HCT116 (cell line): ENCODE results near the gene FCMR. TPM values are rescaled to one million over a fixed set of nuclear protein-coding genes. Genes with fewer than 3 reads are reported as not detected.

Experiments used
- ATAC-seq: fragments of 200-7000 bp; cut with Tn5 transposase; 2 replicates; pipeline ENCODE4 v1.9.1; 2020; ENCODE audit warnings: mild to moderate bottlenecking, moderate library complexity
- BruUV-seq: library from RNA; stranded (reverse); fragments of 400-500 nt; replicated peaks from 2 replicates; lab custom pipeline; 2021; lab: Mats Ljungman, UMichigan
- CTCF ChIA-PET: fragments of 300-600 bp; sonication (Branson Sonifier 250); formaldehyde crosslinking; loops from one replicate; lab custom pipeline; 2021; ENCODE audit warnings: antibody characterized with exemption; lab: Charles Lee
- POLR2A ChIA-PET: fragments of 300-600, 350-600 bp; sonication (Branson Sonifier 250); formaldehyde crosslinking; loops from one replicate; lab custom pipeline; 2021; ENCODE audit warnings: antibody characterized with exemption; lab: Charles Lee
- RAD21 ChIA-PET, 2 experiments: fragments of 300-600 bp; sonication (Branson Sonifier 250); formaldehyde crosslinking; loops; one replicate each; lab custom pipeline; 2023; ENCODE audit warnings: low total read pairs in 2 of 2; ENCODE audit not compliant: uncharacterized antibody in 2 of 2, unreplicated experiment in 2 of 2, low non-redundant PET in 1 of 2; lab: Charles Lee
- DNase-seq: peaks from one replicate; pipeline ENCODE4 v3.0.0-alpha.2; 2010; ENCODE audit warnings: low read depth, low spot score
- H2AFZ ChIP-seq: fragments of 200-600 bp; shearing (Covaris generic), sonication (generic); 2 replicates; pipeline ENCODE4 v1.6.1; 2017; ENCODE audit warnings: low read depth, mixed run types, mixed read lengths, antibody characterized with exemption, low read length; ENCODE audit not compliant: poor library complexity, severe bottlenecking
- H3K27ac ChIP-seq: 2 replicates; pipeline ENCODE4 v1.5.1; 2012; ENCODE audit warnings: low read depth, low read length
- H3K27me3 ChIP-seq: fragments of 200-600 bp; sonication (generic); 2 replicates; pipeline ENCODE4 v1.6.1; 2016; ENCODE audit warnings: mixed run types, low read length, mixed read lengths; ENCODE audit not compliant: insufficient read depth
- H3K36me3 ChIP-seq, 2 experiments: fragments of 200-500 bp in 1 of 2; fragments of 200-600 bp in 1 of 2; sonication (Bioruptor generic) in 1 of 2; sonication (generic) in 1 of 2; 2 replicates each; pipeline versions ENCODE4 v1.5.1 to v1.6.1; 2014 to 2016; ENCODE audit warnings: low read length in 2 of 2, inconsistent platforms in 1 of 2, mixed read lengths in 1 of 2, mixed run types in 1 of 2; ENCODE audit not compliant: insufficient read depth in 2 of 2, control insufficient read depth in 1 of 2
- H3K4me1 ChIP-seq, 2 experiments: fragments of 200-600 bp in 1 of 2; sonication (generic) in 1 of 2; 2 replicates each; pipeline versions ENCODE4 v1.5.1 to v1.6.1; 2012 to 2017; ENCODE audit warnings: low read length in 2 of 2, inconsistent platforms in 1 of 2, mild to moderate bottlenecking in 1 of 2, mixed read lengths in 1 of 2, mixed run types in 1 of 2, moderate library complexity in 1 of 2; ENCODE audit not compliant: insufficient read depth in 2 of 2, control insufficient read depth in 1 of 2
- H3K4me2 ChIP-seq: fragments of 200-600 bp; sonication (generic); 2 replicates; pipeline ENCODE4 v1.6.1; 2017; ENCODE audit warnings: mixed run types, low read length, mixed read lengths
- H3K4me3 ChIP-seq, 2 experiments: fragments of 200-600 bp in 1 of 2; sonication (generic) in 1 of 2; replicated peaks in 1 of 2; 2 replicates each; pipeline ENCODE4 v1.5.1; 2011 to 2016; ENCODE audit warnings: low read length in 2 of 2, control low read depth in 1 of 2, low read depth in 1 of 2, mild to moderate bottlenecking in 1 of 2, mixed read lengths in 1 of 2, mixed run types in 1 of 2
- H3K79me2 ChIP-seq: fragments of 200-600 bp; sonication (generic); 2 replicates; pipeline ENCODE4 v1.6.1; 2017; ENCODE audit warnings: mild to moderate bottlenecking, mixed run types, low read length, moderate library complexity, mixed read lengths; ENCODE audit not compliant: insufficient read depth
- H3K9ac ChIP-seq: fragments of 200-600 bp; sonication (generic); 2 replicates; pipeline ENCODE4 v1.6.1; 2016; ENCODE audit warnings: low read length, mixed read lengths
- H3K9me2 ChIP-seq: fragments of 200-600 bp; sonication (generic), shearing (Covaris generic); 2 replicates; pipeline ENCODE4 v1.6.1; 2017; ENCODE audit warnings: mixed run types, mild to moderate bottlenecking, moderate library complexity; ENCODE audit not compliant: insufficient read depth
- H3K9me3 ChIP-seq, 2 experiments: fragments of 200-500 bp in 1 of 2; fragments of 200-600 bp in 1 of 2; sonication (Bioruptor generic) in 1 of 2; sonication (generic) in 1 of 2; 2 replicates each; pipeline ENCODE4 v1.6.1; 2014 to 2017; ENCODE audit warnings: low read length in 2 of 2, mixed read lengths in 2 of 2, inconsistent platforms in 1 of 2, low read depth in 1 of 2, mild to moderate bottlenecking in 1 of 2, mixed run types in 1 of 2, moderate library complexity in 1 of 2; ENCODE audit not compliant: control insufficient read depth in 1 of 2, insufficient read depth in 1 of 2
- H4K20me1 ChIP-seq: fragments of 200-600 bp; sonication (generic), shearing (Covaris generic); 2 replicates; pipeline ENCODE4 v1.6.1; 2017; ENCODE audit warnings: mixed run types, mild to moderate bottlenecking, moderate library complexity; ENCODE audit not compliant: insufficient read depth
- CBX3 ChIP-seq: IDR thresholded peaks from 2 replicates; pipeline ENCODE4 v1.6.1; 2012; ENCODE audit warnings: low read depth
- ELF1 ChIP-seq: IDR thresholded peaks from 2 replicates; pipeline ENCODE4 v1.6.1; 2012; ENCODE audit warnings: low read depth, borderline replicate concordance
- EZH2 ChIP-seq: fragments of 200-600 bp; sonication (generic); IDR thresholded peaks from 2 replicates; pipeline ENCODE4 v1.6.1; 2017; ENCODE audit warnings: antibody characterized with exemption, mixed run types
- FOSL1 ChIP-seq: IDR thresholded peaks from 2 replicates; pipeline ENCODE4 v1.6.1; 2012; ENCODE audit warnings: low read depth
- JUND ChIP-seq: IDR thresholded peaks from 2 replicates; pipeline ENCODE4 v1.6.1; 2012
- MAX ChIP-seq: IDR thresholded peaks from 2 replicates; pipeline ENCODE4 v1.6.1; 2012
- POLR2A ChIP-seq: IDR thresholded peaks from 2 replicates; pipeline ENCODE4 v1.7.0; 2011; ENCODE audit warnings: borderline replicate concordance; ENCODE audit not compliant: insufficient read depth, insufficient read length; ENCODE audit errors: extremely low read depth
- RAD21 ChIP-seq: IDR thresholded peaks from 2 replicates; pipeline ENCODE4 v1.6.1; 2012; ENCODE audit warnings: low read depth, mild to moderate bottlenecking
- SP1 ChIP-seq: IDR thresholded peaks from 2 replicates; pipeline ENCODE4 v1.6.1; 2012; ENCODE audit warnings: low read depth
- TCF7L2 ChIP-seq: IDR thresholded peaks from 2 replicates; pipeline ENCODE4 v1.7.0; 2011; ENCODE audit warnings: borderline replicate concordance, inconsistent platforms; ENCODE audit not compliant: insufficient read depth, insufficient read length; ENCODE audit errors: extremely low read depth
- YY1 ChIP-seq: IDR thresholded peaks from 2 replicates; pipeline ENCODE4 v1.6.1; 2011; ENCODE audit warnings: low read length, low read depth, moderate library complexity, mild to moderate bottlenecking; ENCODE audit not compliant: insufficient replicate concordance; ENCODE audit errors: extremely low read depth
- ZBTB33 ChIP-seq: IDR thresholded peaks from 2 replicates; pipeline ENCODE4 v1.6.1; 2011; ENCODE audit warnings: mild to moderate bottlenecking, low read length, moderate library complexity; ENCODE audit not compliant: insufficient replicate concordance; ENCODE audit errors: extremely low read depth
- ZFX ChIP-seq: fragments of 450-650 bp; IDR thresholded peaks from 2 replicates; pipeline ENCODE4 v1.6.1; 2017
- ZNF274 ChIP-seq: fragments of 200-500 bp; sonication (Bioruptor generic); IDR thresholded peaks from 2 replicates; pipeline ENCODE4 v1.6.1; 2014; ENCODE audit warnings: mild to moderate bottlenecking, low read depth, low read length, inconsistent platforms
- intact Hi-C: fragments of 100-400 bp; cut with micrococcal nuclease; formaldehyde crosslinking; loops from 2 replicates; pipeline ENCODE4 v1.10.0; 2022
- total RNA-seq: library from RNA; stranded (reverse); gene quantifications from one replicate; pipeline ENCODE4 v1.2.1, GENCODE V29; 2021; ENCODE audit not compliant: unreplicated experiment

Gene FCMR
- total RNA-seq, 1 experiment from 2014 or later, result 0.61 TPM

- Histone ChIP-seq H3K9me3 (no peaks in the 10 kb centered on the region), H3K4me2 (no peak overlapping the region), H3K9ac (no peak overlapping the region), H3K36me3 (no peaks in the 10 kb centered on the region), H3K4me3 (no peak overlapping the region), H3K79me2 (no peaks in the 10 kb centered on the region), H3K27me3 (peaks cover 5% of the 10 kb centered on the region; the same call in 1 of the 2 replicates), H4K20me1 (no peaks in the 10 kb centered on the region), H2AFZ (no peak overlapping the region), H3K9me2 (no peaks in the 10 kb centered on the region), H3K4me1 (no peaks in the 10 kb centered on the region), H3K27ac (no peak overlapping the region)
- intact Hi-C loops, result no loop called here
- CTCF ChIA-PET, result no interaction called here
- POLR2A ChIA-PET, result no interaction called here
- TF ChIP-seq ZNF274 (no peak), RAD21 (no peak), TCF7L2 (no peak), ZFX (no peak), FOSL1 (no peak), ZBTB33 (no peak), MAX (no peak), SP1 (no peak), EZH2 (no peak), CBX3 (no peak), YY1 (no peak), JUND (no peak), POLR2A (no peak), ELF1 (no peak)
- ATAC-seq (no peak), DNase-seq (no peak)
- RAD21 ChIA-PET, result no interaction called here
- BruUV-seq, result no TSS peak
These were observed 27.9 kb upstream of the FCMR start for GRCh38 chr1:206949641-206950040.
